B cell (primary cell): ENCODE results near the gene CCDC38.
A peak's percentile ranks its signal among the peaks of the same experiment; 100 is the strongest.

Experiments used
- CTCF ChIP-seq: fragments of 200-600 bp; IDR thresholded peaks from one replicate; pipeline ENCODE4 v1.8.0; 2022; ENCODE audit warnings: antibody characterized with exemption, mild to moderate bottlenecking
- EZH2 ChIP-seq: IDR thresholded peaks from 2 replicates; pipeline ENCODE4 v1.6.1; 2012; ENCODE audit warnings: borderline replicate concordance, low read depth, mild to moderate bottlenecking, moderate library complexity, low read length; ENCODE audit not compliant: insufficient read depth, poor library complexity, severe bottlenecking

- TF ChIP-seq CTCF (peak; percentile 18), EZH2 (no peak)
Observed at GRCh38 chr12:95858451-95859343, 83.7 kb downstream of the CCDC38 start, which contains the start of gene SNRPF.
